Keratinocyte (primary cell): ENCODE data around the gene BLNK. TPM values are rescaled to one million over a fixed set of nuclear protein-coding genes. Genes with fewer than 3 reads are reported as not detected.

Experiments used
- DNase-seq: peaks from one replicate; pipeline ENCODE4 v3.0.0-alpha.2; 2011; ENCODE audit warnings: low read depth, missing footprints, low spot score
- FAIRE-seq: peaks from 2 replicates; lab custom pipeline; 2011; peaks lifted over from hg19 to GRCh38; lab: Jason Lieb, UNC
- H2AFZ ChIP-seq: 2 replicates; pipeline ENCODE4 v1.6.0; 2012; ENCODE audit warnings: low read length, control low read depth, inconsistent platforms; ENCODE audit not compliant: control insufficient read depth
- H3K27ac ChIP-seq: 2 replicates; pipeline ENCODE4 v1.5.1; 2011; ENCODE audit warnings: low read length; ENCODE audit not compliant: control insufficient read depth, insufficient read depth
- H3K27me3 ChIP-seq: 3 replicates; pipeline ENCODE4 v1.6.0; 2011; ENCODE audit warnings: low read length; ENCODE audit not compliant: control insufficient read depth, insufficient read depth; ENCODE audit errors: extremely low read depth
- H3K36me3 ChIP-seq, 2 experiments: 2 replicates in 1 of 2; 3 replicates in 1 of 2; pipeline ENCODE4 v1.5.1; 2011; ENCODE audit warnings: low read length in 2 of 2, mild to moderate bottlenecking in 1 of 2; ENCODE audit not compliant: control insufficient read depth in 2 of 2, insufficient read depth in 2 of 2; ENCODE audit errors: extremely low read depth in 1 of 2
- H3K4me1 ChIP-seq: 3 replicates; pipeline ENCODE4 v1.5.1; 2011; ENCODE audit warnings: low read length; ENCODE audit not compliant: control insufficient read depth, insufficient read depth; ENCODE audit errors: extremely low read depth
- H3K4me2 ChIP-seq: 3 replicates; pipeline ENCODE4 v1.6.0; 2011; ENCODE audit warnings: low read depth, low read length; ENCODE audit not compliant: control insufficient read depth, insufficient read depth; ENCODE audit errors: extremely low read depth
- H3K4me3 ChIP-seq, 3 experiments: fragments of 200-600 bp in 1 of 3; sonication (generic) in 1 of 3; 2 replicates in 2 of 3; 3 replicates in 1 of 3; pipeline ENCODE4 v1.5.1; 2011 to 2016; ENCODE audit warnings: low read length in 3 of 3, mild to moderate bottlenecking in 3 of 3, control low read depth in 2 of 3, inconsistent platforms in 1 of 3, low read depth in 1 of 3, mixed read lengths in 1 of 3, mixed run types in 1 of 3, moderate library complexity in 1 of 3; ENCODE audit not compliant: control insufficient read depth in 2 of 3, insufficient read depth in 2 of 3; ENCODE audit errors: extremely low read depth in 1 of 3
- H3K79me2 ChIP-seq: 2 replicates; pipeline ENCODE4 v1.6.0; 2012; ENCODE audit warnings: low read length; ENCODE audit not compliant: control insufficient read depth, insufficient read depth
- H3K9ac ChIP-seq: 3 replicates; pipeline ENCODE4 v1.6.0; 2011; ENCODE audit warnings: low read length; ENCODE audit not compliant: control insufficient read depth, insufficient read depth; ENCODE audit errors: extremely low read depth
- H3K9me1 ChIP-seq: 3 replicates; pipeline ENCODE4 v1.6.0; 2011; ENCODE audit warnings: low read length; ENCODE audit not compliant: control insufficient read depth, insufficient read depth; ENCODE audit errors: extremely low read depth
- H3K9me3 ChIP-seq: 2 replicates; pipeline ENCODE4 v1.5.1; 2012; ENCODE audit warnings: low read depth, low read length; ENCODE audit not compliant: control insufficient read depth
- H4K20me1 ChIP-seq: 3 replicates; pipeline ENCODE4 v1.6.0; 2011; ENCODE audit warnings: low read length; ENCODE audit not compliant: control insufficient read depth, insufficient read depth; ENCODE audit errors: extremely low read depth
- EZH2 ChIP-seq: IDR thresholded peaks from one replicate; pipeline ENCODE4 v1.6.1; 2012; ENCODE audit warnings: inconsistent platforms, mild to moderate bottlenecking, low read length, moderate library complexity
- dilution Hi-C: fragments of 300-500 bp; cut with MboI; formaldehyde crosslinking; loops from one replicate; pipeline ENCODE4 v1.7.0; 2020; ENCODE audit warnings: low sequenced_read_pairs; ENCODE audit not compliant: extremely low pct_ligation_motif_present
- polyA plus RNA-seq, 5 experiments: library from polyadenylated mRNA; depleted of rRNA in 3 of 5; stranded (reverse) in 3 of 5; stranded (forward) in 1 of 5; unstranded in 1 of 5; fragments of >200 nt; gene quantifications; 1 replicate in 1 of 5; 2 replicates in 3 of 5; 3 replicates in 1 of 5; pipeline versions ENCODE4 v1.2.1 to v1.2.3, GENCODE V29; 2011 to 2012; ENCODE audit warnings: missing spikeins in 2 of 5, low read depth in 1 of 5, low replicate concordance in 1 of 5
- TF ChIP-seq, protein P1 (sequence below), 3 experiments: IDR thresholded peaks in 1 of 3; conservative IDR thresholded peaks in 1 of 3; optimal IDR thresholded peaks in 1 of 3; 2 replicates in 2 of 3; 3 replicates in 1 of 3; pipeline versions ENCODE3 to v1.5.1; 2011; ENCODE audit warnings: low read length in 3 of 3, mild to moderate bottlenecking in 3 of 3, moderate library complexity in 2 of 3, control low read depth in 1 of 3, inconsistent platforms in 1 of 3; ENCODE audit not compliant: insufficient read depth in 2 of 3; ENCODE audit errors: extremely low read depth in 1 of 3

The BLNK gene
- polyA plus RNA-seq, 1 donor (not counting 4 experiments of a cell fraction or from before 2014, with no cell fraction given): 2.2 TPM

DNA sequence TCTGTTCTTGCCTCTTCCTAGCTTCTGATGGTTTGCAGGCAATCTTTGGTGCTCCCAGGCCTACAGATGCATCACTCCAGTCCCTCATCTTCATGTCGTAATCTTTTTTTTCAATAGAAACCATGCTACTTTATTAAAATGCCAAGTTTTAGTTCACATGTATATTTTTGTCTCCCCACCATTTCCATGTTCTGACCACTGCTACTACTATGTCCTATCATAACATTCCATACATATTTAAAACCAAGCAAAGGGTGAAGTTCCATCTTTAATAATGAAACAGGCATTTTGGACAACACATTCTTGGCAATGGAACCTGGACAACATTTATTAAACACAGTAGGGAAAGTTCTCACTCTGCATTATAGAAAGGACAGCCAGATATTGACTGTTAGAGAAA, 82.5 kb downstream of the BLNK start:
- dilution Hi-C loops: no loop called here

DNA sequence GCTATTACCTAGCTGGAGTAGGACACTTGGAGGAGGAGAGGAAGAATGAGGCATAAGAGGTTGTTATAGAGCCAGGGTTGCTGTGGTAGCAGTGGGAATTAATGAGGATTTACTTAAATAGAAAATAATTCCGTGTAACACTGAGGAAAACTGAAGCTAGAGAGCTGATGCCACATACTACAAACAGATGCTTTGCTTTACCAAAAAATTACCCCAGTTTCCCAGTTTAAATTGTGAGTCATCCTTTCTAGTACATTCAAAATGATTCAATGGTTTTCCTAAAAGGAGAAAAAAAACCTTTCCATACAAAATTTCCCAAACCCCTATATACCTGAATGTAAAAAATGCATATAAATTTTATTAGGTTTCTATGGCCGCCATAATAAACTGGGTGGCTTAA, 82.9 kb downstream of the BLNK start:
- Histone ChIP-seq H3K4me2 (no peak overlapping the region), H3K4me1 (no peaks in the 10 kb centered on the region), H3K79me2 (no peaks in the 10 kb centered on the region), H3K27me3 (no peaks in the 10 kb centered on the region), H3K9me1 (no peaks in the 10 kb centered on the region), H4K20me1 (no peaks in the 10 kb centered on the region), H3K9ac (no peak overlapping the region), H3K36me3 (no peaks in the 10 kb centered on the region), H3K27ac (no peak overlapping the region), H3K9me3 (no peaks in the 10 kb centered on the region), H2AFZ (no peak overlapping the region), H3K4me3 (no peak overlapping the region)
- dilution Hi-C loops: no loop called here
- FAIRE-seq (no peak), DNase-seq (no peak)
- TF ChIP-seq, protein P1, sequence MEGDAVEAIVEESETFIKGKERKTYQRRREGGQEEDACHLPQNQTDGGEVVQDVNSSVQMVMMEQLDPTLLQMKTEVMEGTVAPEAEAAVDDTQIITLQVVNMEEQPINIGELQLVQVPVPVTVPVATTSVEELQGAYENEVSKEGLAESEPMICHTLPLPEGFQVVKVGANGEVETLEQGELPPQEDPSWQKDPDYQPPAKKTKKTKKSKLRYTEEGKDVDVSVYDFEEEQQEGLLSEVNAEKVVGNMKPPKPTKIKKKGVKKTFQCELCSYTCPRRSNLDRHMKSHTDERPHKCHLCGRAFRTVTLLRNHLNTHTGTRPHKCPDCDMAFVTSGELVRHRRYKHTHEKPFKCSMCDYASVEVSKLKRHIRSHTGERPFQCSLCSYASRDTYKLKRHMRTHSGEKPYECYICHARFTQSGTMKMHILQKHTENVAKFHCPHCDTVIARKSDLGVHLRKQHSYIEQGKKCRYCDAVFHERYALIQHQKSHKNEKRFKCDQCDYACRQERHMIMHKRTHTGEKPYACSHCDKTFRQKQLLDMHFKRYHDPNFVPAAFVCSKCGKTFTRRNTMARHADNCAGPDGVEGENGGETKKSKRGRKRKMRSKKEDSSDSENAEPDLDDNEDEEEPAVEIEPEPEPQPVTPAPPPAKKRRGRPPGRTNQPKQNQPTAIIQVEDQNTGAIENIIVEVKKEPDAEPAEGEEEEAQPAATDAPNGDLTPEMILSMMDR (optimal IDR thresholded peaks at IDR 0.05 in 1 of 3, IDR thresholded peaks at IDR 0.05 in 1 of 3, conservative IDR thresholded peaks at IDR 0.05 in 1 of 3; ENCODE audit: extremely low read depth in 1 of 3, insufficient read depth in 2 of 3, low read length in 3 of 3): no peak
- TF ChIP-seq EZH2: no peak

More for the DNA sequence above, 82.5 kb downstream of the BLNK start:
- no peak for FAIRE-seq
- H3K79me2 ChIP-seq: no peaks in the 10 kb centered on the region
- no peak for DNase-seq
- H4K20me1 ChIP-seq: no peaks in the 10 kb centered on the region
- no peaks in the 10 kb centered on the region for H3K9me1 ChIP-seq
- H3K4me3 ChIP-seq: no peak overlapping the region
- H3K9ac ChIP-seq: no peak overlapping the region
- H3K27me3 ChIP-seq: no peaks in the 10 kb centered on the region
- no peak overlapping the region for H3K27ac ChIP-seq
- no peaks in the 10 kb centered on the region for H3K4me1 ChIP-seq
- H3K4me2 ChIP-seq: no peak overlapping the region
- no peaks in the 10 kb centered on the region for H3K9me3 ChIP-seq
- no peaks in the 10 kb centered on the region for H3K36me3 ChIP-seq
- TF ChIP-seq EZH2: no peak
- TF ChIP-seq, protein P1 (optimal IDR thresholded peaks at IDR 0.05 in 1 of 3, IDR thresholded peaks at IDR 0.05 in 1 of 3, conservative IDR thresholded peaks at IDR 0.05 in 1 of 3; ENCODE audit: extremely low read depth in 1 of 3, insufficient read depth in 2 of 3, low read length in 3 of 3): no peak
- H2AFZ ChIP-seq: no peak overlapping the region
